Lower lobe of right lung (tissue), 2 donors: ENCODE data around the gene VEPH1. TPM values are rescaled to one million over a fixed set of nuclear protein-coding genes. Genes with fewer than 3 reads are reported as not detected.
A peak's percentile ranks its signal among the peaks of the same experiment; 100 is the strongest.

ENCODE experiments used
- ATAC-seq, 2 donors: fragments of 200-7000 bp; cut with Tn5 transposase; one replicate each; pipeline ENCODE4 v1.9.1; 2020 to 2022; ENCODE audit warnings: mild to moderate bottlenecking in 2 of 2, moderate library complexity in 2 of 2
- DNase-seq: peaks from one replicate; pipeline ENCODE4 v3.0.0-alpha.2; 2020
- H3K27ac ChIP-seq: fragments of 200-600 bp; one replicate; pipeline ENCODE4 v1.8.0; 2022
- H3K27me3 ChIP-seq: fragments of 200-600 bp; one replicate; pipeline ENCODE4 v1.8.0; 2022; ENCODE audit warnings: low read depth
- H3K36me3 ChIP-seq: fragments of 200-600 bp; one replicate; pipeline ENCODE4 v1.8.0; 2022; ENCODE audit warnings: mild to moderate bottlenecking
- H3K4me1 ChIP-seq: fragments of 200-600 bp; one replicate; pipeline ENCODE4 v1.8.0; 2022
- H3K4me3 ChIP-seq: fragments of 200-600 bp; one replicate; pipeline ENCODE4 v1.8.0; 2022; ENCODE audit warnings: mild to moderate bottlenecking
- H3K9me3 ChIP-seq: fragments of 200-600 bp; one replicate; pipeline ENCODE4 v1.8.0; 2022
- intact Hi-C: fragments of 100-400 bp; cut with DNase I; formaldehyde crosslinking; loops from one replicate; pipeline ENCODE4 v1.11.0; 2022
- total RNA-seq: library from RNA; stranded (reverse); fragmentation: NEBNext Ultra II Directional; extraction: Animal tissue kit (Norgen Biotek cat#: 25700); gene quantifications from one replicate; pipeline ENCODE4 v1.2.1, GENCODE V29; 2021
- TF ChIP-seq, protein P1 (sequence below): fragments of 200-600 bp; IDR thresholded peaks from one replicate; pipeline ENCODE4 v1.8.0; 2022; ENCODE audit warnings: antibody characterized with exemption, mild to moderate bottlenecking
- donor health status: DM: no; HTN: yes; CAD: no; lungs with severe emphysema.

The VEPH1 gene
- total RNA-seq, 1 donor from 2014 or later, result 116 TPM

DNA sequence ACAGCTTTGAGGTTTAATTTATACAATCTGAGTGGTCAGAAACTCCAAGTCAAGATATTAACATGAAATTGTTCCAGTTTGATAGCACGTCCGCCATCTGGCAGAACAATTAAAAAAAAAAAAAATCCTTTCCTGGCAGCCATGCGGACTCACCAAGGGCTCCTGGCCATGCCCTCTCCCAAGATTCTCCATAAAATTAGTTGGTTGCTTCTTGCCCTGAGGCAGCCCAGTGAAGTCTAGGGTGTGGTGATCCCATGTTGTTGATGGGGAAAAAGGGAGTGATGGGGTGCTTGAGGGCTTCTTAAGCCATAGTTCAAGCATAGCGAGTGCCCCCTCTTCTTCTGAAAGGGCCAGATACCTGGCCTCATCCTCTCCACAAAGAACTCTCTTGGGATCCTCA, 261.6 kb downstream of the VEPH1 start:
- intact Hi-C loops, result no loop called here
- H3K4me3 ChIP-seq, result no peak overlapping the region
- TF ChIP-seq, protein P1, sequence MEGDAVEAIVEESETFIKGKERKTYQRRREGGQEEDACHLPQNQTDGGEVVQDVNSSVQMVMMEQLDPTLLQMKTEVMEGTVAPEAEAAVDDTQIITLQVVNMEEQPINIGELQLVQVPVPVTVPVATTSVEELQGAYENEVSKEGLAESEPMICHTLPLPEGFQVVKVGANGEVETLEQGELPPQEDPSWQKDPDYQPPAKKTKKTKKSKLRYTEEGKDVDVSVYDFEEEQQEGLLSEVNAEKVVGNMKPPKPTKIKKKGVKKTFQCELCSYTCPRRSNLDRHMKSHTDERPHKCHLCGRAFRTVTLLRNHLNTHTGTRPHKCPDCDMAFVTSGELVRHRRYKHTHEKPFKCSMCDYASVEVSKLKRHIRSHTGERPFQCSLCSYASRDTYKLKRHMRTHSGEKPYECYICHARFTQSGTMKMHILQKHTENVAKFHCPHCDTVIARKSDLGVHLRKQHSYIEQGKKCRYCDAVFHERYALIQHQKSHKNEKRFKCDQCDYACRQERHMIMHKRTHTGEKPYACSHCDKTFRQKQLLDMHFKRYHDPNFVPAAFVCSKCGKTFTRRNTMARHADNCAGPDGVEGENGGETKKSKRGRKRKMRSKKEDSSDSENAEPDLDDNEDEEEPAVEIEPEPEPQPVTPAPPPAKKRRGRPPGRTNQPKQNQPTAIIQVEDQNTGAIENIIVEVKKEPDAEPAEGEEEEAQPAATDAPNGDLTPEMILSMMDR, result no peak
- H3K27ac ChIP-seq, result no peak overlapping the region
- peaks cover under 1% of the 10 kb centered on the region for H3K4me1 ChIP-seq
- H3K9me3 ChIP-seq, result no peaks in the 10 kb centered on the region
- ATAC-seq (no peak), DNase-seq (no peak)
- no peaks in the 10 kb centered on the region for H3K27me3 ChIP-seq
- H3K36me3 ChIP-seq, result no peaks in the 10 kb centered on the region

GRCh38 chr3:157240408-157240807, 262.8 kb downstream of the VEPH1 start:
- no peaks in the 10 kb centered on the region for H3K27me3 ChIP-seq
- no peak overlapping the region for H3K27ac ChIP-seq
- peak in 1 of 2 donors; percentile 37 for ATAC-seq
- no peaks in the 10 kb centered on the region for H3K4me1 ChIP-seq
- H3K9me3 ChIP-seq, result no peaks in the 10 kb centered on the region
- no peak overlapping the region for H3K4me3 ChIP-seq
- TF ChIP-seq, protein P1, result no peak
- DNase-seq, result no peak
- intact Hi-C loops, result no loop called here
- H3K36me3 ChIP-seq, result no peaks in the 10 kb centered on the region

- H3K4me3 ChIP-seq, result no peak overlapping the region
- ATAC-seq (peak; percentile 97), DNase-seq (peak; percentile 79)
- intact Hi-C loops, result no loop called here
- no peaks in the 10 kb centered on the region for H3K27me3 ChIP-seq
- H3K27ac ChIP-seq, result no peak overlapping the region
- TF ChIP-seq, protein P1, result peak; percentile 85
- no peaks in the 10 kb centered on the region for H3K9me3 ChIP-seq
- no peaks in the 10 kb centered on the region for H3K36me3 ChIP-seq
- H3K4me1 ChIP-seq, result no peaks in the 10 kb centered on the region
These were observed 264.0 kb downstream of the VEPH1 start for GRCh38 chr3:157239082-157239704.

DNA sequence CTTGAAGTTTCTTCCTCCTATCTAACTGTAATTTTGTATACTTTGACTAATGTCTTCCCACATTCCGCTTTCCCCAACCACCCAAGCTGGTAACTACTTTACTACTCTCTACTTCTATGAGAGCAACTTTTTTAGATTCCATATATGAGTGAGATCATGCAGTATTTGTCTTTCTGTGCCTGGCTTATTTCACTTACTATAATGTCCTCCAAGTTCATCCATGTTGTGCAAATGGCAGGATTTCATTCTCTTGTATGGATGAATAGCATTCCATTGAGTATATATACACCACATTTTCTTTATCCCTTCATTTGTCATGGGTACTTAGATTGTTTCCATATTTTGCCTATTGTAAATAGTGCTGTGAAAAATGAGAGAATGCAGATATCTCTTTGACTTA, 264.8 kb downstream of the VEPH1 start:
- Histone ChIP-seq H3K36me3 (no peaks in the 10 kb centered on the region), H3K4me1 (no peaks in the 10 kb centered on the region), H3K9me3 (no peaks in the 10 kb centered on the region), H3K27me3 (no peaks in the 10 kb centered on the region), H3K27ac (no peak overlapping the region), H3K4me3 (no peak overlapping the region)
- DNase-seq (no peak), ATAC-seq (no peak)
- TF ChIP-seq, protein P1, result no peak
- intact Hi-C loops, result no loop called here

DNA sequence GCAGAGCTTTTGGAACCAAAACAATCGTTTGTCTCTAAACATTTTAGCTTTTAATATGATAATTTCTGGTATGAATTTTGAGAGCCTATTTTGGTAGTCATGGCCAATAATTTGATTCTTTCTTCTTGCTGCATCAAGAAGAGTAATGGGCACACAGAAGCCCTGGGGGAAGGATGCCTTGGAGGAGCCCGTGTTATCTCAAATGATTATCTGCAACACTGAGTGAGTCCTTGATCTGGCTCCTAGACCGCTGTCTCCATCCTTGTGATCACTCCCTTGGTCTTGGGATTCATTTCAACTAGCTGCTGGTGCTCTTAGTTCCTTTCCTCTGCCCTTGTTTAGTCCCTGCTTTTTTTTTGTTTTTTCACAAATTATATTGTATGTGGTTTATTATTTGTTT, 265.3 kb downstream of the VEPH1 start:
- Histone ChIP-seq H3K27me3 (no peaks in the 10 kb centered on the region), H3K4me3 (no peak overlapping the region), H3K4me1 (no peaks in the 10 kb centered on the region), H3K9me3 (no peaks in the 10 kb centered on the region), H3K36me3 (no peaks in the 10 kb centered on the region), H3K27ac (no peak overlapping the region)
- TF ChIP-seq, protein P1, result no peak
- DNase-seq, result no peak
- intact Hi-C loops, result no loop called here
- no peak for ATAC-seq

DNA sequence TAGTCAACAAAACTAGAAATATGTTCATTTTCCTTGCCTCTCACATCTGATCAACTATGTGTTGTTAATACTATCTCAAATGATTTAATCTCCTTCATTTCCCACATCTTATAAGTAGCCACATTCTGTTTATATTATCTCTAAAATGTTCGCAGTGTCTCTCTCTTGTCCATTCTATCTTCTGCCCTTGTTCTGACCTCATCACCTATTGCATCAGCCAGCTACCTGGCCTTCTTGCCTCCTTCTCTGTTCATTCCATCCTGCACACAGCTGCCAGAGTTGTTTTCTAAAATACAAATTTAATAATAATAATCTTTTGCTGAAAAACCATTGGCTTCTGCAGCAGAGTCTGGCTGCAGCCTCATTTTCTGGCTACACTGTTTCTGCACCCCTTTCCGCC, 267.9 kb downstream of the VEPH1 start:
- Histone ChIP-seq H3K9me3 (no peaks in the 10 kb centered on the region), H3K4me3 (no peak overlapping the region), H3K36me3 (no peaks in the 10 kb centered on the region), H3K27me3 (no peaks in the 10 kb centered on the region), H3K4me1 (no peaks in the 10 kb centered on the region), H3K27ac (no peak overlapping the region)
- DNase-seq, result no peak
- TF ChIP-seq, protein P1, result no peak
- intact Hi-C loops, result no loop called here
- no peak for ATAC-seq
